SU-DHL-6 (cell line): ENCODE data around the gene HEBP1.

Experiments
- H2AFZ ChIP-seq: fragments of 200-600 bp; sonication (generic); 2 replicates; pipeline ENCODE4 v1.6.1; 2014; ENCODE audit warnings: low read depth, mild to moderate bottlenecking, moderate library complexity, mixed read lengths, antibody characterized with exemption, low read length; ENCODE audit not compliant: severe bottlenecking
- H3F3A ChIP-seq: fragments of 200-600 bp; shearing (Covaris generic); 2 replicates; pipeline ENCODE4 v1.6.0; 2016; ENCODE audit warnings: antibody characterized with exemption, mild to moderate bottlenecking; ENCODE audit not compliant: insufficient read depth
- H3K27ac ChIP-seq: fragments of 200-600 bp; sonication (generic); 2 replicates; pipeline ENCODE4 v1.5.1; 2016; ENCODE audit warnings: low read depth, mild to moderate bottlenecking, low read length, moderate library complexity, mixed read lengths
- H3K27me3 ChIP-seq: fragments of 200-600 bp; sonication (generic), shearing (Covaris generic); 2 replicates; pipeline ENCODE4 v1.6.0; 2014; ENCODE audit warnings: mild to moderate bottlenecking, low read length
- H3K36me3 ChIP-seq: fragments of 200-600 bp; sonication (generic); 2 replicates; pipeline ENCODE4 v1.6.1; 2014; ENCODE audit warnings: mild to moderate bottlenecking, low read length, mixed read lengths
- H3K4me2 ChIP-seq: fragments of 300-600, 200-600 bp; shearing (Covaris generic), sonication (generic); 2 replicates; pipeline ENCODE4 v1.6.0; 2014; ENCODE audit warnings: low read length, low read depth, mild to moderate bottlenecking; ENCODE audit not compliant: poor library complexity, severe bottlenecking
- H3K4me3 ChIP-seq: fragments of 200-600 bp; sonication (generic); 2 replicates; pipeline ENCODE4 v1.5.1; 2014; ENCODE audit warnings: antibody characterized with exemption, low read length, mild to moderate bottlenecking, mixed read lengths; ENCODE audit not compliant: insufficient read depth, poor library complexity, severe bottlenecking
- H3K79me2 ChIP-seq: fragments of 200-600 bp; sonication (generic); 2 replicates; pipeline ENCODE4 v1.6.1; 2014; ENCODE audit warnings: mild to moderate bottlenecking, low read length, moderate library complexity; ENCODE audit not compliant: insufficient read depth
- H3K9ac ChIP-seq: fragments of 200-600 bp; sonication (generic); 2 replicates; pipeline ENCODE4 v1.7.0; 2014; ENCODE audit warnings: mild to moderate bottlenecking, low read length
- H3K9me2 ChIP-seq: fragments of 200-600 bp; sonication (generic); replicated peaks from 2 replicates; pipeline ENCODE4 v1.6.1; 2014; ENCODE audit warnings: low read length; ENCODE audit not compliant: insufficient read depth
- H3K9me3 ChIP-seq: fragments of 200-600 bp; sonication (generic); 2 replicates; pipeline ENCODE4 v1.6.1; 2014; ENCODE audit warnings: low read length, mixed read lengths; ENCODE audit not compliant: insufficient read depth
- H4K20me1 ChIP-seq: fragments of 200-600 bp; sonication (generic); 2 replicates; pipeline ENCODE4 v1.6.1; 2014; ENCODE audit warnings: low read depth, mild to moderate bottlenecking, antibody characterized with exemption, low read length, moderate library complexity, mixed read lengths
- CTCF ChIP-seq: fragments of 200-600 bp; sonication (generic); IDR thresholded peaks from one replicate; pipeline ENCODE4 v1.5.1; 2017; ENCODE audit warnings: antibody characterized with exemption, mild to moderate bottlenecking, low read length, moderate library complexity; ENCODE audit not compliant: insufficient read depth, poor library complexity, severe bottlenecking
- EZH2phosphoT487 ChIP-seq: fragments of 200-600 bp; sonication (generic), shearing (Covaris generic); conservative IDR thresholded peaks from 2 replicates; pipeline ENCODE4 v1.6.1; 2018; ENCODE audit warnings: mild to moderate bottlenecking, antibody characterized with exemption, low read length, moderate library complexity, mixed read lengths

Gene HEBP1

GRCh38 chr12:13027508-13027907 is 27.4 kb upstream of the HEBP1 start:
- no peaks in the 10 kb centered on the region for H4K20me1 ChIP-seq
- H3K27ac ChIP-seq, result no peak overlapping the region
- H3K9ac ChIP-seq, result no peak overlapping the region
- no peaks in the 10 kb centered on the region for H3K9me3 ChIP-seq
- no peaks in the 10 kb centered on the region for H3K79me2 ChIP-seq
- H3K4me2 ChIP-seq, result no peak overlapping the region
- H2AFZ ChIP-seq, result no peak overlapping the region
- TF ChIP-seq CTCF, result no peak
- no peak for TF ChIP-seq EZH2phosphoT487
- H3K27me3 ChIP-seq, result no peaks in the 10 kb centered on the region
- H3K4me3 ChIP-seq, result no peak overlapping the region
- no peaks in the 10 kb centered on the region for H3K9me2 ChIP-seq
- no peaks in the 10 kb centered on the region for H3F3A ChIP-seq
- no peaks in the 10 kb centered on the region for H3K36me3 ChIP-seq

GRCh38 chr12:13027032-13027431 is 27.0 kb upstream of the HEBP1 start:
- H3K4me3 ChIP-seq, result no peak overlapping the region
- TF ChIP-seq CTCF, result no peak
- TF ChIP-seq EZH2phosphoT487, result no peak
- no peak overlapping the region for H3K27ac ChIP-seq
- no peak overlapping the region for H2AFZ ChIP-seq
- no peak overlapping the region for H3K9ac ChIP-seq
- H3K27me3 ChIP-seq, result no peaks in the 10 kb centered on the region
- no peaks in the 10 kb centered on the region for H3K9me2 ChIP-seq
- H4K20me1 ChIP-seq, result no peaks in the 10 kb centered on the region
- H3F3A ChIP-seq, result no peaks in the 10 kb centered on the region
- H3K9me3 ChIP-seq, result no peaks in the 10 kb centered on the region
- no peaks in the 10 kb centered on the region for H3K36me3 ChIP-seq
- no peak overlapping the region for H3K4me2 ChIP-seq
- H3K79me2 ChIP-seq, result no peaks in the 10 kb centered on the region

GRCh38 chr12:13026286-13026685 is 26.2 kb upstream of the HEBP1 start:
- Histone ChIP-seq H2AFZ (no peak overlapping the region), H3K9me3 (no peaks in the 10 kb centered on the region), H3K9ac (no peak overlapping the region), H3K4me3 (no peak overlapping the region), H3K79me2 (no peaks in the 10 kb centered on the region), H3K4me2 (no peak overlapping the region), H4K20me1 (no peaks in the 10 kb centered on the region), H3K27ac (no peak overlapping the region), H3K9me2 (no peaks in the 10 kb centered on the region), H3F3A (no peaks in the 10 kb centered on the region), H3K36me3 (no peaks in the 10 kb centered on the region), H3K27me3 (no peaks in the 10 kb centered on the region)
- TF ChIP-seq CTCF (no peak), EZH2phosphoT487 (no peak)

- no peak overlapping the region for H3K9ac ChIP-seq
- no peaks in the 10 kb centered on the region for H3F3A ChIP-seq
- no peaks in the 10 kb centered on the region for H3K9me3 ChIP-seq
- no peak overlapping the region for H2AFZ ChIP-seq
- H3K27ac ChIP-seq, result no peak overlapping the region
- H3K27me3 ChIP-seq, result no peaks in the 10 kb centered on the region
- H4K20me1 ChIP-seq, result no peaks in the 10 kb centered on the region
- H3K4me2 ChIP-seq, result no peak overlapping the region
- no peaks in the 10 kb centered on the region for H3K36me3 ChIP-seq
- no peak overlapping the region for H3K4me3 ChIP-seq
- H3K9me2 ChIP-seq, result no peaks in the 10 kb centered on the region
- H3K79me2 ChIP-seq, result no peaks in the 10 kb centered on the region
- TF ChIP-seq EZH2phosphoT487, result no peak
- TF ChIP-seq CTCF, result no peak
Measured at GRCh38 chr12:13024531-13024916, 24.5 kb upstream of the HEBP1 start.
